H1 (cell line): Measurements from ENCODE around the gene XPNPEP2. TPM values are rescaled to one million over a fixed set of nuclear protein-coding genes. Genes with fewer than 3 reads are reported as not detected.

Experiments used
- CTCF ChIA-PET: fragments of 300-600 bp; sonication (Branson Sonifier 250); formaldehyde crosslinking; loops from one replicate; lab custom pipeline; 2021; ENCODE audit not compliant: partially characterized antibody; lab: Charles Lee
- POLR2A ChIA-PET: fragments of 300-600 bp; sonication (Branson Sonifier 250); formaldehyde crosslinking; loops from one replicate; lab custom pipeline; 2021; ENCODE audit warnings: inconsistent platforms; ENCODE audit not compliant: partially characterized antibody; lab: Charles Lee
- DNase-seq, 2 experiments: peaks; one replicate each; pipeline versions ENCODE4 v3.0.0 to v3.0.0-alpha.2; 2010 to 2022; ENCODE audit warnings: low spot score in 2 of 2, low read depth in 1 of 2, mixed read lengths in 1 of 2
- FAIRE-seq: peaks from 2 replicates; lab custom pipeline; 2011; peaks lifted over from hg19 to GRCh38; lab: Jason Lieb, UNC
- H2AFZ ChIP-seq: 2 replicates; pipeline ENCODE4 v1.8.1; 2012; ENCODE audit warnings: low read length, inconsistent platforms
- H2AK5ac ChIP-seq: 2 replicates; pipeline ENCODE4 v1.6.1; 2013; ENCODE audit warnings: low read depth, low read length
- H2BK120ac ChIP-seq: replicated peaks from 2 replicates; pipeline ENCODE3; 2013; ENCODE audit warnings: low read depth, low read length, inconsistent platforms
- H2BK12ac ChIP-seq: 2 replicates; pipeline ENCODE4 v1.6.1; 2013; ENCODE audit warnings: low read depth, low read length
- H2BK15ac ChIP-seq: 2 replicates; pipeline ENCODE4 v1.6.1; 2013; ENCODE audit warnings: low read length
- H2BK20ac ChIP-seq: 2 replicates; pipeline ENCODE4 v1.6.1; 2013; ENCODE audit warnings: low read length
- H2BK5ac ChIP-seq: 2 replicates; pipeline ENCODE4 v1.6.1; 2013; ENCODE audit warnings: low read depth, low read length
- H3K14ac ChIP-seq: 2 replicates; pipeline ENCODE4 v1.6.1; 2013; ENCODE audit warnings: inconsistent platforms; ENCODE audit not compliant: insufficient read length
- H3K18ac ChIP-seq: 2 replicates; pipeline ENCODE4 v1.6.1; 2013; ENCODE audit warnings: low read length; ENCODE audit errors: extremely low read depth
- H3K23ac ChIP-seq: 2 replicates; pipeline ENCODE4 v1.6.1; 2013; ENCODE audit warnings: inconsistent platforms; ENCODE audit not compliant: insufficient read length
- H3K23me2 ChIP-seq: 2 replicates; pipeline ENCODE4 v1.6.1; 2013; ENCODE audit warnings: low read depth, low read length
- H3K27ac ChIP-seq: 2 replicates; pipeline ENCODE4 v1.6.1; 2011; ENCODE audit warnings: low read depth, low read length, inconsistent platforms
- H3K27me3 ChIP-seq, 4 experiments: replicated peaks in 1 of 4; 1 replicate in 1 of 4; 2 replicates in 3 of 4; pipeline versions ENCODE4 v1.6.1 to v1.8.1; 2011 to 2013; ENCODE audit warnings: low read length in 3 of 4, mild to moderate bottlenecking in 3 of 4, inconsistent platforms in 2 of 4, mixed read lengths in 2 of 4, moderate library complexity in 1 of 4; ENCODE audit not compliant: control insufficient read depth in 3 of 4, insufficient read depth in 3 of 4; ENCODE audit errors: extremely low read depth in 1 of 4
- H3K36me3 ChIP-seq, 4 experiments: 2 replicates each; pipeline versions ENCODE4 v1.6.1 to v1.8.1; 2011 to 2013; ENCODE audit warnings: mild to moderate bottlenecking in 4 of 4, low read length in 3 of 4, moderate library complexity in 2 of 4, control low read depth in 1 of 4, inconsistent platforms in 1 of 4; ENCODE audit not compliant: insufficient read depth in 4 of 4, control insufficient read depth in 2 of 4
- H3K4ac ChIP-seq: replicated peaks from 2 replicates; pipeline ENCODE3; 2013; ENCODE audit warnings: low read length, low read depth, mixed read lengths, inconsistent platforms; ENCODE audit not compliant: insufficient read length
- H3K4me1 ChIP-seq, 4 experiments: replicated peaks in 1 of 4; 1 replicate in 1 of 4; 2 replicates in 3 of 4; pipeline versions ENCODE4 v1.6.1 to v1.8.1; 2011 to 2013; ENCODE audit warnings: low read length in 3 of 4, inconsistent platforms in 2 of 4, mixed read lengths in 1 of 4; ENCODE audit not compliant: insufficient read depth in 4 of 4, control insufficient read depth in 3 of 4
- H3K4me2 ChIP-seq, 2 experiments: 2 replicates each; pipeline versions ENCODE4 v1.6.1 to v1.8.1; 2011 to 2013; ENCODE audit warnings: low read depth in 2 of 2, low read length in 2 of 2, control low read depth in 1 of 2, inconsistent platforms in 1 of 2, mild to moderate bottlenecking in 1 of 2; ENCODE audit not compliant: insufficient read depth in 1 of 2
- H3K4me3 ChIP-seq, 4 experiments: fragments of 200-600, 300-600 bp in 1 of 4; sonication (generic), shearing (Covaris generic), sonication (Bioruptor Twin) in 1 of 4; 2 replicates each; pipeline versions ENCODE4 v1.5.1 to v1.8.1; 2011 to 2016; ENCODE audit warnings: low read length in 4 of 4, low read depth in 3 of 4, control low read depth in 2 of 4, inconsistent platforms in 2 of 4, mild to moderate bottlenecking in 2 of 4, mixed read lengths in 1 of 4, moderate library complexity in 1 of 4; ENCODE audit not compliant: insufficient read depth in 2 of 4; ENCODE audit errors: extremely low read depth in 1 of 4
- H3K56ac ChIP-seq: replicated peaks from 2 replicates; pipeline ENCODE3; 2013; ENCODE audit warnings: low read depth, mild to moderate bottlenecking, mixed read lengths, low read length, inconsistent platforms; ENCODE audit not compliant: insufficient read length
- H3K79me1 ChIP-seq: 2 replicates; pipeline ENCODE4 v1.6.1; 2013; ENCODE audit warnings: low read depth, low read length, control low read depth
- H3K79me2 ChIP-seq, 2 experiments: 2 replicates each; pipeline versions ENCODE4 v1.6.1 to v1.8.1; 2012 to 2013; ENCODE audit warnings: low read length in 2 of 2, mild to moderate bottlenecking in 2 of 2, inconsistent platforms in 1 of 2; ENCODE audit not compliant: insufficient read depth in 2 of 2, control insufficient read depth in 1 of 2
- H3K9ac ChIP-seq, 4 experiments: replicated peaks in 1 of 4; 1 replicate in 1 of 4; 2 replicates in 3 of 4; pipeline versions ENCODE4 v1.6.1 to v1.8.1; 2011 to 2013; ENCODE audit warnings: low read depth in 3 of 4, low read length in 3 of 4, control low read depth in 2 of 4, mild to moderate bottlenecking in 2 of 4, moderate library complexity in 2 of 4, inconsistent platforms in 1 of 4; ENCODE audit errors: extremely low read depth in 1 of 4
- H3K9me3 ChIP-seq, 2 experiments: 2 replicates each; pipeline versions ENCODE4 v1.6.1 to v1.8.1; 2012 to 2013; ENCODE audit warnings: mild to moderate bottlenecking in 2 of 2, moderate library complexity in 2 of 2, control low read depth in 1 of 2, inconsistent platforms in 1 of 2, low read depth in 1 of 2, low read length in 1 of 2, mixed read lengths in 1 of 2; ENCODE audit not compliant: insufficient read depth in 2 of 2
- H4K20me1 ChIP-seq, 2 experiments: replicated peaks in 1 of 2; 2 replicates each; pipeline versions ENCODE3 to v1.8.1; 2011 to 2013; ENCODE audit warnings: inconsistent platforms in 2 of 2, low read length in 2 of 2, mild to moderate bottlenecking in 1 of 2; ENCODE audit not compliant: insufficient read depth in 2 of 2, control insufficient read depth in 1 of 2
- H4K5ac ChIP-seq: 2 replicates; pipeline ENCODE4 v1.6.1; 2013; ENCODE audit warnings: low read length, low read depth, mixed read lengths, inconsistent platforms; ENCODE audit not compliant: insufficient read length
- H4K8ac ChIP-seq: 2 replicates; pipeline ENCODE4 v1.8.0; 2013; ENCODE audit warnings: mild to moderate bottlenecking, moderate library complexity, low read length, inconsistent platforms; ENCODE audit not compliant: insufficient read depth; ENCODE audit errors: extremely low read depth
- H4K91ac ChIP-seq: replicated peaks from 2 replicates; pipeline ENCODE3; 2013; ENCODE audit warnings: low read length, mixed read lengths, inconsistent platforms; ENCODE audit not compliant: insufficient read length
- ASH2L ChIP-seq: fragments of 200-600, 300-600 bp; sonication (generic); IDR thresholded peaks from one replicate; pipeline ENCODE4 v1.7.1; 2017; ENCODE audit warnings: low read length
- CHD1 ChIP-seq: IDR thresholded peaks from 2 replicates; pipeline ENCODE4 v1.6.1; 2012; ENCODE audit warnings: low read depth, low read length, improper control_type of control experiment
- GABPA ChIP-seq: IDR thresholded peaks from 2 replicates; pipeline ENCODE4 v1.6.1; 2011; ENCODE audit warnings: mild to moderate bottlenecking, low read length, moderate library complexity, borderline replicate concordance; ENCODE audit not compliant: insufficient read depth
- JUND ChIP-seq: IDR thresholded peaks from 2 replicates; pipeline ENCODE4 v1.6.1; 2011; ENCODE audit warnings: mild to moderate bottlenecking, improper control_type of control experiment, low read length
- KDM1A ChIP-seq: fragments of 200-600, 300-600 bp; sonication (generic); IDR thresholded peaks from 2 replicates; pipeline ENCODE4 v1.7.1; 2016; ENCODE audit warnings: mild to moderate bottlenecking, low read length, borderline replicate concordance
- KDM4A ChIP-seq: IDR thresholded peaks from one replicate; pipeline ENCODE4 v1.7.1; 2012; ENCODE audit warnings: low read depth, mild to moderate bottlenecking, moderate library complexity, low read length, inconsistent platforms; ENCODE audit not compliant: severe bottlenecking
- POU5F1 ChIP-seq: IDR thresholded peaks from 2 replicates; pipeline ENCODE4 v1.6.1; 2011; ENCODE audit warnings: low read depth, mild to moderate bottlenecking, low read length, moderate library complexity
- RAD21 ChIP-seq, 2 experiments: IDR thresholded peaks in 1 of 2; conservative IDR thresholded peaks in 1 of 2; 2 replicates each; pipeline ENCODE4 v1.6.1; 2011; ENCODE audit warnings: low read depth in 2 of 2, low read length in 2 of 2, improper control_type of control experiment in 1 of 2, inconsistent platforms in 1 of 2, mild to moderate bottlenecking in 1 of 2, moderate library complexity in 1 of 2
- TAF7 ChIP-seq: optimal IDR thresholded peaks from 2 replicates; pipeline ENCODE3; 2011; ENCODE audit warnings: low read depth, mild to moderate bottlenecking, inconsistent platforms, low read length, moderate library complexity, borderline replicate concordance
- TEAD4 ChIP-seq: IDR thresholded peaks from 2 replicates; pipeline ENCODE4 v1.6.1; 2012; ENCODE audit warnings: low read depth, low read length, inconsistent platforms, mixed read lengths
- WGBS, 2 experiments: shearing (Covaris generic) in 1 of 2; methylation state at CpG; one replicate each; pipeline versions ENCODE4 v1.1.6 to v1.1.7; 2013 to 2015; ENCODE audit warnings: low lambda C conversion rate in 2 of 2, mixed read lengths in 2 of 2, inconsistent platforms in 1 of 2, low coverage in 1 of 2, missing lambda C conversion rate in 1 of 2; ENCODE audit not compliant: insufficient replicate concordance in 2 of 2, insufficient coverage in 1 of 2, insufficient read length in 1 of 2; ENCODE audit errors: extremely low coverage in 1 of 2, missing lambda C conversion rate in 1 of 2; 5-methylcytosine and 5-hydroxymethylcytosine counted together
- polyA plus RNA-seq, 7 experiments: library from polyadenylated mRNA; depleted of rRNA in 3 of 7; stranded (reverse) in 5 of 7; unstranded in 2 of 7; fragments of >200 nt in 5 of 7; fragments of 200-250 nt in 2 of 7; gene quantifications; 1 replicate in 5 of 7; 2 replicates in 1 of 7; 4 replicates in 1 of 7; pipeline versions ENCODE4 v1.2.1 to v1.2.3, GENCODE V29; 2011 to 2013; ENCODE audit warnings: missing spikeins in 2 of 7, mixed read lengths in 2 of 7
- total RNA-seq: library from RNA; stranded (reverse); fragmentation: NEBNext Ultra II Directional; extraction: Animal tissue kit (Norgen Biotek cat#: 25700); gene quantifications from 2 replicates; pipeline ENCODE4 v1.2.1, GENCODE V29; 2021
- TF ChIP-seq, protein P1 (sequence below): IDR thresholded peaks from 2 replicates; pipeline ENCODE4 v1.6.1; 2012; ENCODE audit warnings: low read length, inconsistent platforms

The XPNPEP2 gene
- total and polyA plus RNA-seq, 2 of the 8 experiments (the other 6 are each of a cell fraction or from before 2014, with no cell fraction given), result 0.27 TPM; not detected in 1

DNA sequence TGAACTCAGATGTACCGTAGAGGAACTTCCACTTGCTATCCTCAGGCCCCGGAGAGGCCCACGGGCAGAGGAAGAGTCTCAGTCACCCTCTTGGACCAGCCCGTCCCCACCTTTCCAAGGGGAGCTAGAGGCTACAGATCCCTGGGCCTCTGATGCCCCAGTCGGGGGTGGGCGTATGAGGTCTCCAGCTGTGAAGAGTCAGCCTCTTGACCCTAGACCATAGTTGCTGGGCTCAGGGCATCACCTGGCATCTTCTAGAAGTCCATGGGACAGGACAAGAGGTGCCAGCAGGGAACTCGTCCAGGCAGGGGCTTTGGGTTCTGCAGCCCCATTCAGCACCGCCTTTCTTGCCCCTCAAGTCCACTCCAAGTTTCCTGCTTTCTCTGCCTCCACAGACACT lies 52.6 kb downstream of the XPNPEP2 start:
- Histone ChIP-seq H3K18ac (no peak overlapping the region), H2BK12ac (no peak overlapping the region), H3K79me1 (no peaks in the 10 kb centered on the region), H3K4me1 (no peaks in the 10 kb centered on the region), H3K4ac (no peak overlapping the region), H3K79me2 (no peaks in the 10 kb centered on the region), H2AK5ac (no peak overlapping the region), H4K20me1 (no peaks in the 10 kb centered on the region), H2BK20ac (no peak overlapping the region), H2BK120ac (no peak overlapping the region), H4K5ac (no peak overlapping the region), H3K23ac (no peak overlapping the region), H3K27ac (no peak overlapping the region), H3K4me2 (no peak overlapping the region), H2BK15ac (no peak overlapping the region), H3K36me3 (no peaks in the 10 kb centered on the region), H3K27me3 (no peaks in the 10 kb centered on the region), H3K56ac (no peak overlapping the region), H3K9ac (no peak overlapping the region), H2BK5ac (no peak overlapping the region), H4K8ac (no peak overlapping the region), H3K9me3 (no peaks in the 10 kb centered on the region), H2AFZ (no peak overlapping the region), H4K91ac (no peak overlapping the region), H3K23me2 (no peaks in the 10 kb centered on the region), H3K14ac (no peak overlapping the region), H3K4me3 (no peak overlapping the region)
- 97% methylated on average over 6 of the region's 8 CpGs; no CpG with 5 or more reads in 1 of the 2 experiments for WGBS, 2 experiments
- ChIA-PET POLR2A (no interaction called here), CTCF (interaction anchor here (1.2 to 1.8 kb wide), 4 partner anchors 10 to 197 kb away, joined by 3 to 9 read pairs (median 4); no protein-coding TSS in a partner anchor)
- FAIRE-seq (no peak), DNase-seq (no peak)
- TF ChIP-seq ASH2L (no peak), KDM4A (no peak), KDM1A (no peak), CHD1 (no peak), TEAD4 (no peak), TAF7 (no peak), GABPA (no peak), RAD21 (IDR thresholded peaks at IDR 0.05 in 1 of 2, conservative IDR thresholded peaks at IDR 0.05 in 1 of 2; ENCODE audit: low read depth in 2 of 2, low read length in 2 of 2) (no peak), JUND (no peak), POU5F1 (no peak)
- TF ChIP-seq, protein P1, sequence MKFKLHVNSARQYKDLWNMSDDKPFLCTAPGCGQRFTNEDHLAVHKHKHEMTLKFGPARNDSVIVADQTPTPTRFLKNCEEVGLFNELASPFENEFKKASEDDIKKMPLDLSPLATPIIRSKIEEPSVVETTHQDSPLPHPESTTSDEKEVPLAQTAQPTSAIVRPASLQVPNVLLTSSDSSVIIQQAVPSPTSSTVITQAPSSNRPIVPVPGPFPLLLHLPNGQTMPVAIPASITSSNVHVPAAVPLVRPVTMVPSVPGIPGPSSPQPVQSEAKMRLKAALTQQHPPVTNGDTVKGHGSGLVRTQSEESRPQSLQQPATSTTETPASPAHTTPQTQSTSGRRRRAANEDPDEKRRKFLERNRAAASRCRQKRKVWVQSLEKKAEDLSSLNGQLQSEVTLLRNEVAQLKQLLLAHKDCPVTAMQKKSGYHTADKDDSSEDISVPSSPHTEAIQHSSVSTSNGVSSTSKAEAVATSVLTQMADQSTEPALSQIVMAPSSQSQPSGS, result no peak
